HepG2 (cell line): ENCODE data around the gene PPA1. TPM values are rescaled to one million over a fixed set of nuclear protein-coding genes. Genes with fewer than 3 reads are reported as not detected.

Experiments
- BCL6 ChIP-seq: IDR thresholded peaks from 2 replicates; pipeline ENCODE4 v1.6.1; 2016; ENCODE audit warnings: missing genetic modification reagents, missing compliant biosample characterization
- CREB1 ChIP-seq, 2 experiments: fragments of 450-650 bp in 1 of 2; IDR thresholded peaks; 2 replicates each; pipeline ENCODE4 v1.6.1; 2016 to 2017; ENCODE audit warnings: control low read depth in 1 of 2, mild to moderate bottlenecking in 1 of 2, missing compliant biosample characterization in 1 of 2, missing genetic modification characterization in 1 of 2
- DMAP1 ChIP-seq: IDR thresholded peaks from 2 replicates; pipeline ENCODE4 v1.6.1; 2016
- GATA4 ChIP-seq: sonication (generic); IDR thresholded peaks from 2 replicates; pipeline ENCODE4 v1.6.1; 2016; ENCODE audit warnings: antibody characterized with exemption, low read depth, borderline replicate concordance
- HDAC6 ChIP-seq: fragments of 200-600 bp; sonication (generic); IDR thresholded peaks from 2 replicates; pipeline ENCODE4 v1.7.0; 2017; ENCODE audit warnings: mild to moderate bottlenecking, antibody characterized with exemption, low read length, low read depth
- HNF1A ChIP-seq, 2 experiments: sonication (generic) in 1 of 2; formaldehyde crosslinking in 1 of 2; IDR thresholded peaks; 2 replicates each; pipeline versions ENCODE4 v1.4.0 to v1.6.1; 2016 to 2020; ENCODE audit warnings: borderline replicate concordance in 1 of 2, low read depth in 1 of 2, mild to moderate bottlenecking in 1 of 2, missing genetic modification reagents in 1 of 2
- KDM3A ChIP-seq: IDR thresholded peaks from 2 replicates; pipeline ENCODE4 v1.6.1; 2018; ENCODE audit warnings: low read depth, missing compliant biosample characterization
- KLF15 ChIP-seq: sonication (generic); formaldehyde crosslinking; IDR thresholded peaks from 2 replicates; pipeline ENCODE4 v1.8.1; 2023; ENCODE audit warnings: borderline replicate concordance, mild to moderate bottlenecking, inconsistent platforms, missing genetic modification reagents, mixed read lengths
- MIXL1 ChIP-seq: IDR thresholded peaks from 2 replicates; pipeline ENCODE4 v1.6.1; 2016
- MXI1 ChIP-seq: IDR thresholded peaks from 3 replicates; pipeline ENCODE4 v1.6.1; 2012; ENCODE audit warnings: low read depth, low read length, inconsistent platforms, borderline replicate concordance
- SOX13 ChIP-seq, 3 experiments: fragments of 450-650 bp in 1 of 3; sonication (generic) in 1 of 3; formaldehyde crosslinking in 1 of 3; IDR thresholded peaks in 2 of 3; conservative IDR thresholded peaks in 1 of 3; 2 replicates each; pipeline versions ENCODE4 v1.5.0 to v1.6.1; 2016 to 2020; ENCODE audit warnings: antibody characterized with exemption in 1 of 3, mild to moderate bottlenecking in 1 of 3, missing compliant biosample characterization in 1 of 3, missing genetic modification reagents in 1 of 3, moderate library complexity in 1 of 3
- SUZ12 ChIP-seq: fragments of 150-350 bp; IDR thresholded peaks from 2 replicates; pipeline ENCODE4 v1.6.1; 2014; ENCODE audit warnings: low read depth, low read length
- YEATS2 ChIP-seq: sonication (generic); formaldehyde crosslinking; IDR thresholded peaks from 2 replicates; pipeline ENCODE4 v1.4.0; 2020; ENCODE audit warnings: missing genetic modification reagents, borderline replicate concordance
- ZNF205 ChIP-seq: IDR thresholded peaks from 2 replicates; pipeline ENCODE4 v1.6.1; 2018; ENCODE audit warnings: missing biosample characterization, missing genetic modification reagents
- ZNF276 ChIP-seq: sonication (generic); formaldehyde crosslinking; IDR thresholded peaks from 2 replicates; pipeline ENCODE4 v1.4.0; 2020; ENCODE audit warnings: mild to moderate bottlenecking, low read depth, missing genetic modification reagents
- ZNF75D ChIP-seq: sonication (generic); formaldehyde crosslinking; IDR thresholded peaks from 2 replicates; pipeline ENCODE4 v1.8.1; 2023; ENCODE audit warnings: missing genetic modification reagents, mild to moderate bottlenecking, borderline replicate concordance
- polyA plus RNA-seq, 8 experiments: library from polyadenylated mRNA; depleted of rRNA in 3 of 8; stranded (reverse) in 7 of 8; unstranded in 1 of 8; fragments of >200 nt; fragmentation: Illumina TruSeq in 4 of 8; extraction: Trizol in 4 of 8; gene quantifications; 2 replicates each; pipeline versions ENCODE4 v1.2.1 to v1.2.3, GENCODE V29; 2011 to 2016; ENCODE audit warnings: low read depth in 4 of 8, missing spikeins in 1 of 8, mixed read lengths in 1 of 8; ENCODE audit not compliant: insufficient read depth in 1 of 8
- total RNA-seq, 5 experiments: library from RNA; depleted of rRNA; stranded (reverse); fragments of >200 nt; fragmentation: Illumina TruSeq; extraction: Trizol; gene quantifications; 2 replicates each; pipeline ENCODE4 v1.2.3, GENCODE V29; 2016; ENCODE audit warnings: low read depth in 1 of 5

PPA1 gene
- total and polyA plus RNA-seq, 2 of the 13 experiments (the other 11 are each of a cell fraction or from before 2014, with no cell fraction given): 136 to 250 TPM

GRCh38 chr10:70174058-70174741 is 59.0 kb downstream of the PPA1 start (continued):
- TF ChIP-seq ZNF276: peak; percentile 49; the same call in 1 of the 2 replicates
- TF ChIP-seq ZNF75D (CRISPR knock-in tag): no peak
- no peak for TF ChIP-seq KDM3A (CRISPR knock-in tag)
- TF ChIP-seq BCL6 (CRISPR knock-in tag): peak; percentile 43; the same call in 1 of the 2 replicates
- no peak for TF ChIP-seq KLF15 (CRISPR knock-in tag)
- peak; percentile 52; the same call in 1 of the 3 replicates for TF ChIP-seq MXI1
- 0 out of 2 replicates have a peak, but pooled peaks have one; percentile 19 for TF ChIP-seq GATA4
- TF ChIP-seq ZNF205: peak; percentile 30; the same call in 1 of the 2 replicates
- no peak; the same call in 1 of the 2 replicates for TF ChIP-seq DMAP1 (CRISPR knock-in tag)
- TF ChIP-seq SUZ12: no peak
- no peak for TF ChIP-seq MIXL1 (CRISPR knock-in tag)
- peak; percentile 73; the same call in 1 of the 2 replicates for TF ChIP-seq YEATS2 (CRISPR knock-in tag)
- TF ChIP-seq HNF1A (IDR thresholded peaks at IDR 0.05; ENCODE audit: low read depth): no peak
- TF ChIP-seq HNF1A (CRISPR knock-in tag; IDR thresholded peaks at IDR 0.05; ENCODE audit: borderline replicate concordance): peak; percentile 34; the same call in 1 of the 2 replicates
- TF ChIP-seq CREB1 (IDR thresholded peaks at IDR 0.05): 0 out of 2 replicates have a peak, but pooled peaks have one; percentile 7
- no peak for TF ChIP-seq CREB1 (CRISPR knock-in tag; IDR thresholded peaks at IDR 0.05)
- no peak for TF ChIP-seq SOX13 (IDR thresholded peaks at IDR 0.05)
- peak in 1 of 2 experiments; percentile 80; a peak in 2 of 4 replicates for TF ChIP-seq SOX13 (CRISPR knock-in tag; conservative IDR thresholded peaks at IDR 0.05 in 1 of 2, IDR thresholded peaks at IDR 0.05 in 1 of 2)
- no peak for TF ChIP-seq HDAC6
